ENCODE measurements around the gene CEP57L1.
A peak's percentile ranks its signal among the peaks of the same experiment; 100 is the strongest.
"Not testable (repeated sequence)": the region's sequence is repeated elsewhere in the genome, so short reads cannot be mapped to it uniquely, and the experiment has no call there.

CEP57L1 gene

DNA sequence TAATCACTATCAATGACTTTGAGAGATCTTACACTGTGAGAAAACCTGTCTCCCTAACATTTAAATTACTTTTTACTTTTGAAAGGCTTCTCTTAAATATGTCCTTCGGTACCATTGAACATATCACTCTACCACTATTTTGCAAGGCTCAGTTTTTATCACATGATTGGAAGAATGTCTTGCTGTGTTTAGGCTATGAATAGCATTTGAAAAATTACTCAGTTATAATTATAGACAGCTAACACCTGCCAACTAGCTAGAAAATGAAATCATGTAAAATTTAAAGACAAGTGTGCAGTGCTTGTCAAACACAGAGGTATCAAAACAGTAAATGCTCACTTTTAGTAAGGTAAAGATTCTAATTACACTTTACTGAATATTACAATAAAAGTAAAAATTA lies 11.7 kb upstream of the CEP57L1 start:
- no peak for TF ChIP-seq ZNF274 (IDR thresholded peaks at IDR 0.05; ENCODE audit: low read depth, low read length)
- no peak overlapping the region for H3K4me3 ChIP-seq (ENCODE audit: low read length)

DNA sequence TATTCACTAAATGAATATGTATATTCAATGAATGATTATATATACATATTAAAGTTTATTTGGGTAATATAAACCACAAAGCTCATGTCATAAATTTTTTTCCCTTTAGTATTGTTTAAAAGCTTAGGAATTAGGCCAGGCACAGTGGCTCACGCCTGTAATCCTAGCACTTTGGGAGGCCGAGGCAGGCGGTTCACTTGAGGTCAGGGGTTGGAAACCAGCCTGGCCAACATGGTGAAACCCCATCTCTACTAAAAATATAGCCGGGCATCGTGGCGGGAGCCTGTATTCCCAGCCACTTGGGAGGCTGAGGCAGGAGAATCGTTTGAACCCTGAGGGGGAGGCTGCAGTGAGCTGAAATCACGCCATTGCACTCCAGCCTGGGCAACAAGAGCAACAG lies 11.2 kb upstream of the CEP57L1 start:
- not testable (repeated sequence) for H3K4me3 ChIP-seq (ENCODE audit: low read length)

DNA sequence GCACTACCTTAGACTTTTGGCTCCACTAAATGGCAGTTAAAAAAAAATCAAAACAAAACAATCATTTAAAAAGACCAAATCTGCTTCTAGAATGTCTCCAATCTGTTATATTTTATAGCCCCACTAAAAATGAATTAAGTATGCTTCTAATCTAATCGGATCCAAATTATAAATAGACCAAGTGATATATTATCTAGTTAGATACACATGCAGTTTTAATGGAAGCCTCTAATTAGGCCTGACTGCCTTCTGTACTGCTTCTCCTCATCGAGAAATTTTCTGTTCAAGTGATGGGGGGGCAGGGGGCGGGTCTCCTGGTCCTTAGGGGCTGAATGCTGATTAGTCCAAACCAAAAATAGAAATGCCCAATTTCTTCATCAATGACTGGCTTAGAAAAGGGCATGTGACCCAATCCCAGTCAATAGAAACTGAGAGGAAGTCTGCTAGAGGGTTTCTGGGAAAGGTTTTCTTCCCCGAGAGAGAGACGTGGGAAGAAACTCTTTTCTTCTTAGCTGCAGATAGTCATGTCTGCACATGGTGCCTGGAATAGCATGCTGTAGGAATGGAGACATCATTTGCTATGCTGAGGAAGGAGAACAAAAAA lies 7.5 kb upstream of the CEP57L1 start:
- H3K4me3 ChIP-seq (ENCODE audit: low read length), result no peak overlapping the region
- no peak for TF ChIP-seq ZNF274 (IDR thresholded peaks at IDR 0.05; ENCODE audit: low read depth, low read length)

DNA sequence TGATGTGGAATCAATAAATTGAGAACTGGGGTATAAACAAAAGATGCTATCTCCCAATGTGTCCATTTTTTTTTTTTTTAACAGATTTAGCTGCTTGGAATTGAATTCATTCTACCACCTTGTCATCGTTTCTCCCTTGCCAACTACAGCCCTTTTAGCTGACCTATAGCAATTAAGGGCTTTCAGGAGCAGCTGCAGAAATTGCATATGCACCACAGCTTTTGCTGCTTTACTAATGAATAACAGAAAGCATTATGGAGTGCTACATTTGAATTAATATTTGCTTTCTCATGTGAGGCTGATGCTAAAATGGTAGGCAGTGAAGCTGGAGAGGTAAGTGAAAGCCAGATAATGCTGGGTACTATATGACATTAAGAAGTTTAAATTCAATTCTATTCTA lies 6.3 kb upstream of the CEP57L1 start:
- no peak for TF ChIP-seq ZNF274 (IDR thresholded peaks at IDR 0.05; ENCODE audit: low read depth, low read length)
- H3K4me3 ChIP-seq (ENCODE audit: low read length), result no peak overlapping the region

- TF ChIP-seq ZNF274 (IDR thresholded peaks at IDR 0.05; ENCODE audit: low read depth, low read length), result no peak
- H3K4me3 ChIP-seq (ENCODE audit: low read length), result no peak overlapping the region; the same call in 1 of the 2 replicates
Observed at GRCh38 chr6:109091314-109092024, 3.8 kb upstream of the CEP57L1 start.

- H3K4me3 ChIP-seq (ENCODE audit: low read length), result no peak overlapping the region; the same call in 1 of the 2 replicates
- TF ChIP-seq ZNF274 (IDR thresholded peaks at IDR 0.05; ENCODE audit: low read depth, low read length), result no peak
Observed at GRCh38 chr6:109092074-109092473, 3.2 kb upstream of the CEP57L1 start.

DNA sequence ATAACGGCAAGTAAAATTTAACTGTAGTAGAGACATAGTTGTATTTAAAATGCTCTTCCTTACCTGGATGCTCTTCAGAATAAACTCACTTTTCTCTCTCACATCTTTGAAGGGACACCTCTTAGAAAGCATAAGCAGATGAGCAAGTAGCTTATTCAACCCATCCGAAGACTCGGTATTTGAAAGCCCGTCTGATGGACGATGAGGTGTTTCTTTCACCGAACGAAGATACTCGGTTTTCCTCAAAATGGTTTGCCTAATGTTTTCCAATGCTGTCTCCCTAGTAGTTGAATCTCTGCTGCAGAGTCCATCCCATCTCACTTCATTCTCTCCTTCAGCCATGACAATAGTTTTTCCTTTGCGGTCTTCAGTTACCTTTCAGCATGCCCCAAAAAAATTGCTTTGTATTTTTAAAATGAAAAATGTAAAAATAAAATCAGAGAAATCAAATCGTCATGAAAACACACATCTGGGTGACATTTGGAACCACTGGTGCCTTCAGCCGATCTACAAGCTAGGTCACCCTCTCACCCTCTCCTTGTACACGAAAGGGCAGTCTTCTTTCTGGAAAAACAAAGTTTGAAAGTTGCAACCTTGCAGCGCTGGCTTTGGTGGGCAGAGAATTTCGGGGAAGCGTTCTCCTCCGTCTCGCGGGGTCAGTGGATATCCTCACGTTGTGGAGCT lies 1.4 kb upstream of the CEP57L1 start:
- no peak for TF ChIP-seq ZNF274 (IDR thresholded peaks at IDR 0.05; ENCODE audit: low read depth, low read length)
- peak overlapping the region; percentile 80 for H3K4me3 ChIP-seq (ENCODE audit: low read length)

DNA sequence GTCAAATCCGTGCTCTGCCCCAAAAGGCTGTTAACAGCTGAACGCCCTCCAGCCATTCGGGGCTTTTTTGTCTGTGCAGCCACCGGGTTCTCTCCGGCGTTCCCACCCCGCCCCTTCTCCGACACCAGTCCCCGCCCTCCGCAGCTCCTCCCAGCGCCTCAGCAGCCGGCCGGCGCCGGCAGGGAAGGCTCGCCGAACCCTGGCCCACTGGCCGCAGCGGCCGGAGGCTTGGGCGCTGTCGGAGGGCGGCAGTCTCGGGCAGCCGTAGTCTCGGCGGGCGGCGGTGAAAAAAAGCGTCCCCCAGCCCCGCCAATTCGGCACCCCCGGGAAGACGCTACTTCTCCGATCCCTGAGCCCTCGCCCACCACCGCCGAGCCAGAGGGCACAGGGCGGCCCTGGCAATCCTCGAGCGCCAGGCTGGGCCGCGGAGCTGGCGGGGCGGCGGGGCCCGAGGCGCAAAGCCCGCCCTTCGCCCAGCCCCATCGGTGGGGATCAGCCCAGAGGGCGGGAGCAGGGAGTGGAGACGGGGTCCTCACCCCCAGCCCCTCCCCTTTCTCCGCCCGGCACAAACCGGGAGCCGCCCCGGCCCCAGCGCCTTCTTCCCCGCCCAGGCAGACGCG lies 781 bp upstream of the CEP57L1 start, which contains the start of gene SESN1:
TSS of gene SESN1 (minus strand) at position 431 of the 620 bp plus-strand sequence. CDS start 773 bp downstream, outside the sequence.
- no peak for TF ChIP-seq ZNF274 (IDR thresholded peaks at IDR 0.05; ENCODE audit: low read depth, low read length)
- H3K4me3 ChIP-seq (ENCODE audit: low read length), result peak within 1 kb of the TSS; percentile 80

GRCh38 chr6:109095835-109096084 lies 453 bp downstream of the CEP57L1 start:
- TF ChIP-seq ZNF274 (IDR thresholded peaks at IDR 0.05; ENCODE audit: low read depth, low read length), result no peak
- H3K4me3 ChIP-seq (ENCODE audit: low read length), result peak overlapping the region; percentile 80

- H3K4me3 ChIP-seq (ENCODE audit: low read length), result peak overlapping the region; percentile 80
- no peak for TF ChIP-seq ZNF274 (IDR thresholded peaks at IDR 0.05; ENCODE audit: low read depth, low read length)
Observed at GRCh38 chr6:109096208-109096607, 901 bp downstream of the CEP57L1 start.

DNA sequence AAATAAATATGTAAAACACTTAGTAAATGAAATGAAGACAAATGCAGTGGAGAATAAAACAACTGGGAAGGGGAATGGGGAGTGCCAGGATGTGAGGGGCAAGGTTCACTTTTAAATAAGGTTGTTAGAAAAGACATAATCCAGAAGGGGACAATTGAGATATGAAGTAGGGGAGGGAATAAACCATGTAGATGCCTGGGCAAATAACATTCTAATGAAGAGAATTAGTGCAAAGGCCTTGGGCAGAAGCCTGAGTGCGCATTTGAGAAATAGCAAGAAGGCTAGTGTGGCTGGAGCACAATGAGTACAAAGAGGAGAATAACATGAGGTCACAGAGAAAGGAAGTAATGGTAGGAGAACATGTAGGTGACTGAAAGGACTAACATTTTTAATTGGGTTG lies 2.4 kb downstream of the CEP57L1 start:
- no peak for TF ChIP-seq ZNF274 (IDR thresholded peaks at IDR 0.05; ENCODE audit: low read depth, low read length)
- H3K4me3 ChIP-seq (ENCODE audit: low read length), result no peak overlapping the region

- no peak for TF ChIP-seq ZNF274 (IDR thresholded peaks at IDR 0.05; ENCODE audit: low read depth, low read length)
- no peak overlapping the region for H3K4me3 ChIP-seq (ENCODE audit: low read length)
Observed at GRCh38 chr6:109102762-109103161, 7.5 kb downstream of the CEP57L1 start.

DNA sequence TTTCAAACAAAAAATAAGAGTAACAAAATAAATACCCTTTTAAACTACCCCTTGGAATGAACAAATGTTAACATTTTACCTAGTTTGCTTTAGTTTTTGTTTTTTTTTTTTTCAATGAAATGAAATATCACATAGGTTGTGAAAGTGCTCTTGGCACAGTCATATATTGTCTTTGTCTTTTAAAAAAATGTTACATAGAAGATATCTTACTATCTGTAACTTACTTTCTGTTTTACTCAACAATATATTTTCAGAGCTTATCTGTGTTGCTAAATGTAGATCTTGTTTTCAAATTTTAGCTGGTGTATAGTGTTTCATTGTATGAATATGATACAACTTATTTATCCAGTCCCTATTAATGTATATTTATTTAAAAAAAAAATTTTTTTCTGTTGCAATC lies 8.6 kb downstream of the CEP57L1 start:
- no peak for TF ChIP-seq ZNF274 (IDR thresholded peaks at IDR 0.05; ENCODE audit: low read depth, low read length)
- no peak overlapping the region for H3K4me3 ChIP-seq (ENCODE audit: low read length)

DNA sequence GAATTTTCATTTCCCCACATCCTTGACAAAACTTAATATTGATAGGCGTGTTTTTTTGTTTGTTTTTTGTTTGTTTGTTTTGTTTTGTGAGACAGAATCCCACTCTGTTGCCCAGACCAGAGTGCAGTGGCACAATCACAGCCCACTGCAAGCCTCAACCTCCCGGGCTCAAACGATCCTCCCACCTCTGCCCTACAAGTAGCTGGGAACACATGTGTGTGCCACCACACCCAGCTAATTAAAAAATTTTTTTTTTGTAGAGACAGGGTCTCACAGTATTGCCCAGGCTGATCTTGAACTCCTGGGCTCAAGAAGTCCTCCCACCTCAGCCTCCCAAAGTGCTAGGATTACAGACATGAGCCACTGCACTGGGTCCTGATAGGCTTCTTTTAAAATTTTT lies 9.2 kb downstream of the CEP57L1 start:
- no peak for TF ChIP-seq ZNF274 (IDR thresholded peaks at IDR 0.05; ENCODE audit: low read depth, low read length)
- H3K4me3 ChIP-seq (ENCODE audit: low read length), result no peak overlapping the region

DNA sequence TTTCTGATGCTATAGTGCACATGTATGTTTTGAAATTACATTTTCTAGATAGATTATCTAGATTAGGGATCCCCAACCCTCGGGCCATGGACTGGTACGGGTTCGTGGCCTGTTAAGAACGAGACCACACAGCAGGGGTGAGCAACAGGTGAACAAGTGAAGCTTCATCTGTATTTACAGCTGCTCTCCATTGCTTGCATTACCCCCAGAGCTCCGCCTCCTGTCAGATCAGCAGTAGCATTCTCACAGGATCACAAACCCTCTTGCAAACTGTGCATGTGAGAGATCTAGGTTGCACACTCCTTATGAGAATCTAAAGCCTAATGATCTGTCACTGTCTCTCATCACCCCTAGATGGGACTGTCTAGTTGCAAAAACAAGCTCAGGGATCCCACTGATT lies 10.4 kb downstream of the CEP57L1 start:
- TF ChIP-seq ZNF274 (IDR thresholded peaks at IDR 0.05; ENCODE audit: low read depth, low read length), result no peak
- no peak overlapping the region for H3K4me3 ChIP-seq (ENCODE audit: low read length)

GRCh38 chr6:109109663-109110062 lies 14.4 kb downstream of the CEP57L1 start:
- H3K4me3 ChIP-seq (ENCODE audit: low read length), result not testable (repeated sequence)

DNA sequence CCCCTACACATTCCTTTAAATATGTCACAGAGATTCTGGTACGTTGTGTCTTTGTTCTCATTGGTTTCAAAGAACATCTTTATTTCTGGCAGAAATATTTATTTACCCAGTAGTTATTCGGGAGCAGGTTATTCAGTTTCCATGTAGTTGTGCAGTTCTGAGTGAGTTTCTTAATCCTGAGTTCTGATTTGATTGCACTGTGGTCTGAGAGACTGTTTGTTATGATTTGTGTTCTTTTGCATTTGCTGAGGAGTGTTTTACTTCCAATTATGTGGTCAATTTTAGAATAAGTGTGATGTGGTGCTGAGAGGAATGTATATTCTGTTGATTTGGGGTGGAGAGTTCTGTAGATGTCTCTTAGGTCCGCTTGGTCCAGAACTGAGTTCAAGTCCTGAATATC lies 17.4 kb downstream of the CEP57L1 start:
- not testable (repeated sequence) for H3K4me3 ChIP-seq (ENCODE audit: low read length)
